MM.1S (cell line): Measurements from ENCODE around the gene EDNRA.

Experiments used
- DNase-seq: peaks from one replicate; pipeline ENCODE4 v3.0.0-alpha.2; 2015
- H2AFZ ChIP-seq: fragments of 300-600 bp; sonication (generic); 2 replicates; pipeline ENCODE4 v1.6.0; 2016; ENCODE audit warnings: antibody characterized with exemption, low read length
- H3F3A ChIP-seq: fragments of 300-600 bp; sonication (generic); 2 replicates; pipeline ENCODE4 v1.6.1; 2016; ENCODE audit warnings: mild to moderate bottlenecking, antibody characterized with exemption, low read length, moderate library complexity, mixed read lengths; ENCODE audit not compliant: insufficient read depth
- H3K27ac ChIP-seq: fragments of 300-600 bp; sonication (generic); 2 replicates; pipeline ENCODE4 v1.5.1; 2016; ENCODE audit warnings: mild to moderate bottlenecking, low read length
- H3K27me3 ChIP-seq: fragments of 300-600 bp; sonication (generic); replicated peaks from 2 replicates; pipeline ENCODE4 v1.6.0; 2016; ENCODE audit warnings: low read length; ENCODE audit not compliant: insufficient read depth
- H3K36me3 ChIP-seq: fragments of 300-600 bp; sonication (generic); replicated peaks from 2 replicates; pipeline ENCODE4 v1.6.1; 2016; ENCODE audit warnings: mild to moderate bottlenecking, low read length, mixed read lengths; ENCODE audit not compliant: insufficient read depth
- H3K4me1 ChIP-seq: fragments of 300-600 bp; sonication (generic); 2 replicates; pipeline ENCODE4 v1.6.1; 2016; ENCODE audit warnings: low read length, mixed read lengths
- H3K4me2 ChIP-seq: fragments of 300-600 bp; sonication (generic); 2 replicates; pipeline ENCODE4 v1.6.0; 2016; ENCODE audit warnings: low read depth, low read length
- H3K4me3 ChIP-seq: fragments of 300-600 bp; sonication (generic); 2 replicates; pipeline ENCODE4 v1.5.1; 2016; ENCODE audit warnings: low read length, mixed read lengths
- H3K79me2 ChIP-seq: fragments of 300-600 bp; sonication (generic); 2 replicates; pipeline ENCODE4 v1.6.1; 2016; ENCODE audit warnings: mixed run types, low read length, mixed read lengths
- H3K9ac ChIP-seq: fragments of 300-600 bp; sonication (generic); 2 replicates; pipeline ENCODE4 v1.6.1; 2016; ENCODE audit warnings: low read length, mixed read lengths
- H3K9me2 ChIP-seq: fragments of 300-600 bp; sonication (generic); replicated peaks from 2 replicates; pipeline ENCODE4 v1.6.1; 2016; ENCODE audit warnings: mild to moderate bottlenecking, low read length, mixed read lengths; ENCODE audit not compliant: insufficient read depth
- H3K9me3 ChIP-seq: fragments of 300-600 bp; sonication (generic); replicated peaks from 2 replicates; pipeline ENCODE4 v1.6.1; 2016; ENCODE audit warnings: mild to moderate bottlenecking, low read length, mixed read lengths; ENCODE audit not compliant: insufficient read depth
- H4K20me1 ChIP-seq: fragments of 300-600 bp; sonication (generic); 2 replicates; pipeline ENCODE4 v1.6.1; 2016; ENCODE audit warnings: mild to moderate bottlenecking, low read length, moderate library complexity, mixed read lengths; ENCODE audit not compliant: insufficient read depth
- EZH2 ChIP-seq: fragments of 300-600 bp; sonication (generic); optimal IDR thresholded peaks from 2 replicates; pipeline ENCODE3; 2017; ENCODE audit warnings: low read depth, mild to moderate bottlenecking, antibody characterized with exemption, low read length, mixed read lengths
- EZH2phosphoT487 ChIP-seq: fragments of 300-600 bp; sonication (generic); IDR thresholded peaks from 2 replicates; pipeline ENCODE4 v1.6.1; 2018; ENCODE audit warnings: antibody characterized with exemption, low read length
- TF ChIP-seq, protein P1 (sequence below): fragments of 300-600 bp; sonication (generic); IDR thresholded peaks from 2 replicates; pipeline ENCODE4 v1.5.1; 2016; ENCODE audit warnings: antibody characterized with exemption, low read length, mixed read lengths

The EDNRA gene

GRCh38 chr4:147548256-147548655 lies 67.4 kb downstream of the EDNRA start:
- Histone ChIP-seq H3K27me3 (no peaks in the 10 kb centered on the region), H3K27ac (no peak overlapping the region), H2AFZ (no peak overlapping the region), H3K9me2 (no peaks in the 10 kb centered on the region), H3K9me3 (no peaks in the 10 kb centered on the region), H4K20me1 (no peaks in the 10 kb centered on the region), H3K9ac (no peak overlapping the region), H3F3A (no peaks in the 10 kb centered on the region), H3K4me3 (no peak overlapping the region), H3K4me1 (no peaks in the 10 kb centered on the region), H3K36me3 (no peaks in the 10 kb centered on the region), H3K4me2 (no peak overlapping the region), H3K79me2 (no peaks in the 10 kb centered on the region)
- no peak for DNase-seq
- no peak for TF ChIP-seq EZH2
- TF ChIP-seq EZH2phosphoT487 = no peak
- TF ChIP-seq, protein P1, sequence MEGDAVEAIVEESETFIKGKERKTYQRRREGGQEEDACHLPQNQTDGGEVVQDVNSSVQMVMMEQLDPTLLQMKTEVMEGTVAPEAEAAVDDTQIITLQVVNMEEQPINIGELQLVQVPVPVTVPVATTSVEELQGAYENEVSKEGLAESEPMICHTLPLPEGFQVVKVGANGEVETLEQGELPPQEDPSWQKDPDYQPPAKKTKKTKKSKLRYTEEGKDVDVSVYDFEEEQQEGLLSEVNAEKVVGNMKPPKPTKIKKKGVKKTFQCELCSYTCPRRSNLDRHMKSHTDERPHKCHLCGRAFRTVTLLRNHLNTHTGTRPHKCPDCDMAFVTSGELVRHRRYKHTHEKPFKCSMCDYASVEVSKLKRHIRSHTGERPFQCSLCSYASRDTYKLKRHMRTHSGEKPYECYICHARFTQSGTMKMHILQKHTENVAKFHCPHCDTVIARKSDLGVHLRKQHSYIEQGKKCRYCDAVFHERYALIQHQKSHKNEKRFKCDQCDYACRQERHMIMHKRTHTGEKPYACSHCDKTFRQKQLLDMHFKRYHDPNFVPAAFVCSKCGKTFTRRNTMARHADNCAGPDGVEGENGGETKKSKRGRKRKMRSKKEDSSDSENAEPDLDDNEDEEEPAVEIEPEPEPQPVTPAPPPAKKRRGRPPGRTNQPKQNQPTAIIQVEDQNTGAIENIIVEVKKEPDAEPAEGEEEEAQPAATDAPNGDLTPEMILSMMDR = no peak

DNA sequence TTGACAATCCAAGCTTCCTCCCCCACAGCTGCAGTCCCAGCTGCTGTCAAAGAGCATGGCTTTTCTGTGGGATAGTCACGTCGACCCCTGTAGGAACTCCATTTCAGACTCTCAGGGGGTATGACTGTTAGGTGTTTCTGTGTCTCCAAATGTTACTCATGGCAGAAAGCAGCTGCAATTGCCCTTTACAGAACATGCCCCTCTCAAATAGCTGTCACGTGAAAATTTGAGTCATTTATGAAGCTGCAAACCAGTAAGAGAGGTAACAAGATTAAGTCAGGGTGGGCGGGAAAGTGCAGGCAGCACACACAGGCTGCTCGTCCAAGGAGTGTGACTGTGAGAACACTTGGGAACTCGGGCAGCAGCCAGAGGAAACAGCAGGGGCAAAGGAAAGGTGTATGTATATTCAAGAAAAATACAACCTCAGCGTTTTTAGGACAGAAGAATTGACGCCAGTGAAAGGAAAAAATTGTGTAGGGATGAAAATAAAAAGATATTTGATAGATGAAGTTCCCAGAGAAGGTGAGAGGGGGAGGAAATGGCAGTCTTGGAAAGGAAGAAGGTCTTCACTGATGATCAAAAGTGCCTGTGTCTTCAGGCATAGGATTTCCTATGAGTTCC lies 69.8 kb downstream of the EDNRA start:
- no peak for DNase-seq
- Histone ChIP-seq H3K4me3 (no peak overlapping the region), H3K9me2 (no peaks in the 10 kb centered on the region), H3K4me1 (no peaks in the 10 kb centered on the region), H3K27me3 (no peaks in the 10 kb centered on the region), H3K79me2 (no peaks in the 10 kb centered on the region), H3K36me3 (no peaks in the 10 kb centered on the region), H3K9ac (no peak overlapping the region), H2AFZ (no peak overlapping the region), H3K9me3 (no peaks in the 10 kb centered on the region), H3K4me2 (no peak overlapping the region), H3K27ac (no peak overlapping the region), H4K20me1 (no peaks in the 10 kb centered on the region), H3F3A (no peaks in the 10 kb centered on the region)
- TF ChIP-seq, protein P1 = no peak
- TF ChIP-seq EZH2phosphoT487 = no peak
- no peak for TF ChIP-seq EZH2

DNA sequence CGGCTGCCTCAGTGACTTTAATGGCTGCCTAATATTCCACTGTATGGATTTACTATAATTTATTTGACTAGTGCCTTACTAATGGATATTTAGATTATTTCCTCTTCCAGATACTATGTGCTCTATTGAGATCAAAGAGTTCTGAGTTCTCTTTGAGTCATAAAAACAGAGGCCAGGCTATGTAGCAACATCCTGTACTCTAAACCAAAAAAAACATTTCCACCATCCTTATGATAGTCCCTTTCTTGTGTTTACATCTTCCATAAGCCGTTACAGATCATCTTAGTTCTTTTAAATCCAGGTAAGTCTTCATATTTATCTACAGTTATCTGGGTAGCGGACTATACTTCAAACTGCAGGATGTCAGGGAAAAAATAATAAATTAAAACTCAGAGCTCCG lies 79.7 kb downstream of the EDNRA start:
- no peak overlapping the region for H2AFZ ChIP-seq
- H3K4me2 ChIP-seq = no peak overlapping the region
- H3F3A ChIP-seq = no peaks in the 10 kb centered on the region

More for the DNA sequence above, 79.7 kb downstream of the EDNRA start:
- TF ChIP-seq, protein P1 = no peak
- TF ChIP-seq EZH2phosphoT487 = no peak
- no peak for TF ChIP-seq EZH2
- H4K20me1 ChIP-seq = no peaks in the 10 kb centered on the region
- H3K9me2 ChIP-seq = no peaks in the 10 kb centered on the region
- H3K4me3 ChIP-seq = no peak overlapping the region
- no peaks in the 10 kb centered on the region for H3K27me3 ChIP-seq
- H3K4me1 ChIP-seq = no peaks in the 10 kb centered on the region
- no peak overlapping the region for H3K27ac ChIP-seq
- H3K36me3 ChIP-seq = no peaks in the 10 kb centered on the region
- H3K9ac ChIP-seq = no peak overlapping the region
- H3K9me3 ChIP-seq = no peaks in the 10 kb centered on the region
- DNase-seq = no peak
- H3K79me2 ChIP-seq = no peaks in the 10 kb centered on the region
